Central memory CD4-positive, alpha-beta T cell (primary cell): ENCODE data around the gene ASTL.

Experiments
- DNase-seq: peaks from one replicate; pipeline ENCODE4 v3.0.0; 2022

The ASTL gene

GRCh38 chr2:96112501-96113366 is 25.6 kb downstream of the ASTL start:
- no peak for DNase-seq

DNA sequence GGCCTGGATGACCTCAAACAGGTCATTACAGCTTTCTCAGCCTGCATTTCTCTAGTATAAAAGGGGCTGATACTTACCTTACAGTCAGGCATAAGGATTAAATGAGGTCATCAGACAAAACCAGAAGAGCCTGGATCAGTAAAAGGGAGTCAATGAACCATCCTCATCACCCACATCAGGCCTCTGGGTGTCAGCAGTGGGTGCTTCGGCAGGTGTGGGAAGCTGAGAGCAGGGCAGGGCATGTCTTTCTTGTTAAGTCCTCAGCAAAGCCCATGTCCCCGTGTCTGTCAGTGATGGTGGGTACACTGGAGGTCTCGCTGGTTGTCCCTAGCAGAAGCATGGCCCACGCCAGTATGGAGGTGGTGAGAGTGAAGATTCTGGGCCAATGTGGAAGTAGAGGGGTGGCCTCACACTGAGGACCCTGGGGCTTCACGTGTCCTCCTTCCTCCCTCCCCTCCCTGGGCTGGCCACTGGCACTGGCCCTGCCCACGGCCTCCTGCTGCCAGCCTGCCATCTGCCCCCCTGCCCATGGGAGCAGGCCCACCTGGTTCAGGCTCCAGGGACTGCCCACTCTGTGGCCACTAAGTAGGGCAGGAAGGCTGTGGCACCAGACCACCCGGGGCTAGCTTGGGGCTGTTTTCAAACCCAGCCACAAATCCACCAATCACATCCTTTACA is 26.3 kb downstream of the ASTL start:
- no peak for DNase-seq

DNA sequence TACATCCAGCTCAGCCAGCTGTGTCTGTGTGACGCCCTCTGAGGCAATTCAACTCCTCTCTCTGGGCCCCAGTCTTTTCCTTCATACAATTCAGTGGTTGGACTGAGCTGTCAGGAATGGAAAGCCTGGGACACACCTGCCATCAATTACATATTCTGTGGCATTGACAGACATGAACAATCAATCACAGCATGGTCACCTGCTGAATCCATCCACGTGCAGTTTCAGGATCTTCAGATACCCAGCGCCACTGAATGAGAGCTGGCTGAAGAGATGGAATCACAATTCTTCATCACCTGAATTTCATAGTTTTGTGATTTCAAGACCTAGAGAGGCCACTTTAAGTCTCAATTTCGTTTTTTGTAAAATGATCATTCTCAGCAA is 27.1 kb downstream of the ASTL start:
- no peak for DNase-seq

DNA sequence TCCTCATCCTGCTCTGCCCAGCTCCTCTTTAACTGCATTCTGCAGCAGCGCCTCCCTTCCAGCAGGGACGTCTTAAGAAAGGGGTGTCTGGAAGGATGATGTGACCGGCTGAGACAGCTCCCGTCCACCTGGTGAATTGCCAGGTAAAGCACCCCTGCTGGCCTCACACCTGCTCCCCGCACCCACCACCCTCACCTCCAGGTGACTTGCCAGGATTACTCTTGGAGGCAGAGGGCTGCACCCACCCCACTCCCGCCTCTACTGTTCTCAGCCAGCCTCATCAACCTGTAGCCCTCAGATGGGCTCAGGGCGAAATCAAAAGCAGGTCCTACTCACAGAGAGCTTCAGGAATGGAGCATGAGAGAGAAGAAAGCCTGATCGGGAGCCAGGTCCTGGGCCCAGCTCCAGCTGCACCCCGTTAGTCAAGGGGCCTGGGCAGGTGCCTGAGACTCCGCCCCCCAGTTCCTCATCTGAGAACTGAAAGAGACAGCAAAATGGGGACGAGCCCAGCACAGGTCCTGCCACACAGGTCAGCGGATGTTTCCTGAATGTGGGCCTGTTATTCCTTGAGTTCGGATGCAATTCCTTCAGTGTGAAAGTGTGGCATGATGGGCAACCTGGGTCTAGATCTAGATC is 27.6 kb downstream of the ASTL start:
- DNase-seq = no peak

- DNase-seq = no peak
Observed at GRCh38 chr2:96109931-96110511, 28.3 kb downstream of the ASTL start.

DNA sequence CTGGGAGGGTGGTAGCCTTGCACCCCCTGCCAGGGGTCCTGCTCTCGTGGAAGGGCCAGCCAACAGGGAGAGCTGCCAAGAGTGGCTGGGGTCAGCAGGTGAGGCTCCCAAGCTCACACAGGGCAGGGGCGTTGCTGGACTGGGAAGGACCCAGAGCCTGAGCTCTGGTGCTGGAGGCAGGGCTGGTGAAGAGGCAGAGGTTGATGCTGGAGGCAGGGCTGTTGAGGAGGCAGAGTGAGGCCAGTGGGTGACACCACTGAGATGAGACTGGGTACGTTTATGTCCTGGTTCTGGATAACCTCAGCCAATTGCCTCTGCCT is 29.0 kb downstream of the ASTL start:
- no peak for DNase-seq

GRCh38 chr2:96108541-96109360 is 29.6 kb downstream of the ASTL start:
- no peak for DNase-seq

DNA sequence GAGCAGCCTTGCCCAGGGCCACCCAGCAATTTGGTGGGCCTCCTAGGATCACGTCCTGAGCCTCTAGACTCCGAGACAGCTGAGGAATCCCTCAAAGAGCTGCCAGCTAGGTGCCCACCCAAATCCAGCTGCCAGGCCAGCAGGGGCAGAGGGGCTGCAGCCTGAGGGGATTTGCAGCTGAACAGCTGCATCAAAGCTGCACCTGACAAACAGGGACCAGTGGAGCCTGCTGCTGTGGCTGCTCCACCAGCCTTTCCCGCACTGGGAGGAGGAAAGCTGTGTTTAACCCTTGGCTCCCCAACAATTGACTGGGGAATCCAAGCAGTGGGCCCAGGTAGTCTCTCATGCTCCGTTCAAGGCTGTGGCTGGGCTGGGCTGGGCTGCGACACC is 30.2 kb downstream of the ASTL start:
- no peak for DNase-seq

GRCh38 chr2:96107708-96108065 is 30.6 kb downstream of the ASTL start:
- no peak for DNase-seq

GRCh38 chr2:96106991-96107707 is 31.2 kb downstream of the ASTL start:
- no peak for DNase-seq

DNA sequence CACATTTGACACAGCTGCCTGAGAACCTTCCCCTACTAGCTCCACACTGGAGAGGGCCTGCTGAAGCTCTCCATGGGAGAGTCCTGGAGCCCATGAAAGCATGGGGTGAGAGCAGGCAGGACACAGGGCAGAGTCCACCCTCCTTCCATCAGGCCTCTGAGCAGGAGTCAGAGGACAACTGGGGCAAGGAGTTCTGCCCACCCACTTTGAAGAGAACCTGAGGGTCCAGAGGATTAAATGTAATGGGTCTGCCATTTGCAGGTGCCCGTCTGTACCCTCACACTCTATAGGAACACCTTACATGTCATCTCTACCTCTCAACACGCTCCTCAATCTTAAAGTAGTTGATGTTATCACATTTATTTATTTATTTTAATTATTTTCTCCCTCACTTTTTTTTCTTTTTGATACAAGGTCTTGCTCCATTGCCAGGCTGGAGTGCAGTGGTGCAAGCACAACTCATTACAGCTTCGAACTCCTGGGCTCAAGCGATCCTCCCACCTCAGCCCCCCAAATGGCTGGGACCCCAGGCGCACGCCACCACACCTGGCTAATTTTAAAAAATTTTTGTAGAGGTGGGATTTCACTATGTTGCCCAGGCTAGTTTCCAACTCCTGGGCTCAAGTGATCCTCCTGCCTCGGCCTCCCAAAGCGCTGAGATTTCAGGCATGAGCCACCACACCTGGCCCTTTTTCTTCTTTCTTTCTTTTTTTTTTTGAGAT is 32.1 kb downstream of the ASTL start:
- DNase-seq = no peak

DNA sequence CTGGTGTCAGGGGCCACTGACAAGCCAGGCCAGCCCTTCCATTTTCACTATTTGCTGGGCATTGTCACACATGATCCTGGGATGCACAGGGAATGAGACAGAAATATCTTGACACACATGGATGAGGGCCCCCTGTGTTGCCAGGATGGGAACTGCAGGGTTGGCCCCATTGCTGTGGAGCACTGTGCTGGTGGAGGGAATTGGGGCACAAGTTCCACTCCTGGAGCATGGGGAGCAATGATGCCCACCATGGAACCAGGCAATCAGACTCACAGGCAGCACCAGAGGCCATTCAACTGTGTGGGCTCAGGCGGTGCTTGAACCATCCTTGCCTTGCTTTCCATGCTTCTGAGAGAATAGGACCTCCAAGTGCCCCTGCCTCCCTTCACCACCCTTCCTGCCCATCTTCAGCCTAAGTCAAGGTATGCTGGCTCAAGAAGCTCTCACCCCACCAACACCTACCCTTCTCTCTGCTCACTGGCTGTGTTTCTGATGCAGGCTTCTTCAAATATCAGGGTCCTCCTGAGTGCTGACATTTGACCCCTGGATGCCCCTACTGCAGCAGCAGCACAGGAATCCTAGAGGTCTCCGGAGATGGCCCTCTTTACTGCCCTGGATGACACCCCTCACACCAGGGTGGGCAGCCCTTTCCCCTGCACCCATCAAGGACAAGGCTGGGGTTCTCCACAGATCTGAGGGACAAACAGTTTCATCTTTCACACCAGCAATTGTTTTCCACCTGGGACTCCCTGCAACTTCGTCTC is 33.0 kb downstream of the ASTL start:
- DNase-seq = no peak

DNA sequence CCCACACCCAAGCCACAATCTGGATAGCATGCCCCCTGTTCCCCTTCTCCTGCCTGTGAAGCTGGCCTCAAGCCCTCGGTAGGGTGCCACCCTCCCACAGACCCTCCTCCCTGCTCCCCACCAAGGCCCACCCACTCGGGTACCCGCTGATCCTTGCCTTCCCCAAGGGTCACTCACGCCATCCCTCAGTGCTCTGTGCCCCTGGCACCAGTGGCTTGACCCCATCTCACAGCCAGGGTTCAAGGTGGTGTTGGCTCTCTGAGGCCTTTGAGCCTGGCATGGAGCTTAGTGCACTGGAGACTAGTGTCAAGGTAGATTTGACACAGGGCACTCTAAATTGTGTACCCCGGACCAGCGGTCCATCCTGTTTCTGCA is 33.8 kb downstream of the ASTL start:
- DNase-seq = no peak

- no peak for DNase-seq
Observed at GRCh38 chr2:96103761-96104486, 34.4 kb downstream of the ASTL start.

DNA sequence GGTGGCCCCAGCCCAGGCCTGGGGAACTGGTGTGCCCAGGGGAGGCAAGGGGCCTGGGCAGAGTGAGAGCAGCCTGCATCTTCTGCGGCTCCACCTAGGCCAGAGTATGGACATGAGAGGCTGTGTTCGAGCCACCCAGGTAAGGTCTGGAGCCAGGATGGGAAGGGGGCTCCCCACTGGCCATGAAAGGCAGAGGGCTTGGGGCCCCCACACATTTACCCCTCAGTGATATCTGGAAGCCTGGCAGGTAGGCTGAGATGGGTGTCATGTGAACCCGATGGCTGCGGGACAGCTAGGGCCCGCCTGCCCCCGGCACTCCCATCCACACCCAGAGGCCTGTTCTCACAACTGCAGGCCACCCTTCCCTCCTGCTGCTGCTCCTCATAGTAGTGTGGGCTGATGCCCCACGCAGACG is 35.1 kb downstream of the ASTL start:
- DNase-seq = no peak

DNA sequence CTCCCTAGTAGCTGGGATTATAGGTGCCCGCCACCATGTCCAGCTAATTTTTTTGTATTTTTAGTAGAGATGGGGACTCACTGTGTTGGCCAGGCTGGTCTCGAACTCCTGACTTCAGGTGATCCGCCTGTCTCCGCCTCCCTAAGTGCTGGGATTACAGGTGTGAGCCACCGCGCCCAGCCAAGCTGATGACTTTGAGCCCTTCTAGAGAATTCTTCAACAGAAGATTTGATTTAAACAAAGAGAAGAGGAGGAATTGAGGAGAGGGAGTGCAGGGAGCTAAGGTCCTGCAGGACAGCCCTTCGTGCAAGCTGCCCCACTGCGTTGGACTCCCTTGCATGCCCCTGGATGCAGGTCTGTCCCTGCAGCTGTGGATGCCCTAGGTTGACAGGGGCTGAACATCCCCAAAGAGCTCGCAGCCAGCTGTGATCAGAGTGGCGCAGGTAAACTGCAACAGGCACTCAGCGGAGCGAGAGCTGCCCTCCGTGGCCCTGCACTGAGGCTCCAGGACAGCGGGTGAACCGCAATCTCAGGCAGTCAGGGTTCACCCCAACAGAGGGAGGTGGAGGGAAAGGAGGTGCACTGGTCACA is 35.6 kb downstream of the ASTL start:
- no peak for DNase-seq

- DNase-seq = no peak
Observed at GRCh38 chr2:96100893-96101304, 37.4 kb downstream of the ASTL start.

DNA sequence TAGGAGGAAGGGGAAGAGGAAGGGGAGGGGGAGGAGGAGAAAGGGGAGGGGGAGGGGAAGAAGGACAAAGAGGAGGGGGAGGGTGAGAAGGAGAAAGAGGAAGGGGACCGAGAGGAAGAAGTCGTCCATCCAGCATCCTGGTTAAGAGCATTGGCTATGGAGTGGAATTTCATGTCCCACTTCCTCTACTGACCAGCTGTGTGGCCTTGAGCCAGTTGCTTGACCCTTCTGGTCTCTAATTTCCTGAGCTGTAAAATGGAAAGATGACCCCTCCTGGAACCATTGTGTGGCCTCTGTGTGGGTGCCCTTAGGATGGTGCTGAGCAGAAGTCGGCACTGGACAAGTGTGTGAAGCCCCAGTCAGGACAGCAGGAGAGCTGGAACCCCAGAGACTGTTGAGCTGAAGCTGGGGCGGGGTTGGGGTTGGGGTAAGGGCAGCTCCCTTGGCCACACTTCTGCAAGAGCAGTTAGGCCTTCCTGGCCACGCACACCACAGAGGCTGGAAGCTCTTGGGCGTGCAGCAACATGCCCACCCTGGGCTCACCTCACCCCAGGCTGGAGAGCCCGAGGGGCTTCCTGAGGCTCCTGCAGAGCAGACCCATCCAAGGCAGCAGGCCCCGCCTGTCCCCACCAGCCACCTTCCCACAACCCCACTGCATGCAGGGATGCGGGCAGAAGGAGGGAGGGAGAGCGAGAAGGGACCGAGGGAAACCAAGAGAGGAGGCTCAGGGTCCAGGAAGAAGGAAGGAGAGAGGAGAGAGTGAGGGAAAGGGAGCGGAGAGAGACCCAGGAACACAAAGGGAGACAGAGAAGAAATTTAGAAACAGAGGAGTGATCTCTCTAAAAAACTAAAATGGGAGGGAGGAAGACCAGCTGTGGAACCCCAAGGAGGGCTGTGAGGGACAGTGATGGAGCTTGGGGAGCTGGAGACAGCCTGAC is 38.2 kb downstream of the ASTL start:
- DNase-seq = no peak
